Suprapubic skin (tissue), 3 donors: ENCODE measurements around the gene AP3B1.

Source experiments
- CTCF ChIP-seq, 2 donors: fragments of 200-600 bp in 1 of 2; fragments of 450-650 bp in 1 of 2; sonication (generic) in 1 of 2; IDR thresholded peaks; one replicate each; pipeline ENCODE4 v1.5.1; 2016 to 2019; ENCODE audit warnings: antibody characterized with exemption in 2 of 2, mild to moderate bottlenecking in 1 of 2, moderate library complexity in 1 of 2
- EP300 ChIP-seq: sonication (generic); formaldehyde crosslinking; IDR thresholded peaks from one replicate; pipeline ENCODE4 v1.6.1; 2017; ENCODE audit warnings: antibody characterized with exemption

GRCh38 chr5:78287169-78287568, 7.3 kb downstream of the AP3B1 start:
- TF ChIP-seq CTCF (IDR thresholded peaks at IDR 0.05) (no peak), EP300 (no peak)
